ENCODE results near the gene RAB15.

The RAB15 gene

GRCh38 chr14:64987438-64987767 lies 15.3 kb upstream of the RAB15 start:
- DNase-seq: no peak

- peak; percentile 78 to 89 (median 84) for DNase-seq
Observed at GRCh38 chr14:64986648-64987437, 14.7 kb upstream of the RAB15 start, which contains the start of gene FNTB. FNTB (plus strand) TSS chr14:64986895; CDS start chr14:64986954, 59 bp downstream.

- peak in 1 of 4 experiments; percentile 11 for DNase-seq
Observed at GRCh38 chr14:64983439-64984310, 11.5 kb upstream of the RAB15 start.

GRCh38 chr14:64979336-64980074 lies 7.4 kb upstream of the RAB15 start:
- DNase-seq: no peak

GRCh38 chr14:64974563-64974962 lies 2.4 kb upstream of the RAB15 start:
- no peak for DNase-seq

GRCh38 chr14:64973826-64974225 lies 1.7 kb upstream of the RAB15 start:
- DNase-seq: no peak

GRCh38 chr14:64973026-64973442 lies 898 bp upstream of the RAB15 start:
- no peak for DNase-seq

- DNase-seq: peak in 1 of 4 experiments; percentile 34
Observed at GRCh38 chr14:64971491-64971942, 619 bp downstream of the RAB15 start.

- DNase-seq: no peak
Observed at GRCh38 chr14:64970776-64971477, 1.2 kb downstream of the RAB15 start.

- DNase-seq: no peak
Observed at GRCh38 chr14:64970041-64970440, 2.1 kb downstream of the RAB15 start.

GRCh38 chr14:64968651-64969050 lies 3.5 kb downstream of the RAB15 start:
- DNase-seq: no peak

GRCh38 chr14:64968167-64968566 lies 4.0 kb downstream of the RAB15 start:
- no peak for DNase-seq

GRCh38 chr14:64966976-64967375 lies 5.2 kb downstream of the RAB15 start:
- DNase-seq: no peak

GRCh38 chr14:64965356-64966000 lies 6.7 kb downstream of the RAB15 start:
- DNase-seq: no peak

GRCh38 chr14:64963611-64964010 lies 8.5 kb downstream of the RAB15 start:
- DNase-seq: no peak

- DNase-seq: no peak
Observed at GRCh38 chr14:64960762-64961276, 11.3 kb downstream of the RAB15 start.

GRCh38 chr14:64958743-64959142 lies 13.4 kb downstream of the RAB15 start:
- no peak for DNase-seq

- no peak for DNase-seq
Observed at GRCh38 chr14:64958201-64958600, 13.9 kb downstream of the RAB15 start.

- no peak for DNase-seq
Observed at GRCh38 chr14:64956697-64957406, 15.3 kb downstream of the RAB15 start.

GRCh38 chr14:64955297-64955696 lies 16.8 kb downstream of the RAB15 start:
- DNase-seq: no peak

All from activated naive CD4-positive, alpha-beta T cell (primary cell).